Fibroblast of lung (primary cell): Measurements from ENCODE around the gene CRTAP. TPM values are rescaled to one million over a fixed set of nuclear protein-coding genes. Genes with fewer than 3 reads are reported as not detected.

Experiments used
- DNase-seq, 2 donors: peaks; one replicate each; pipeline versions ENCODE4 v3.0.0 to v3.0.0-alpha.2; 2010; ENCODE audit warnings: low read depth in 2 of 2
- H2AFZ ChIP-seq: 2 replicates; pipeline ENCODE4 v1.5.1; 2012; ENCODE audit warnings: low read length, control low read depth, inconsistent platforms
- H3K27ac ChIP-seq: 2 replicates; pipeline ENCODE4 v1.5.1; 2011; ENCODE audit warnings: low read length, control low read depth; ENCODE audit not compliant: insufficient read depth
- H3K27me3 ChIP-seq: 2 replicates; pipeline ENCODE4 v1.5.1; 2011; ENCODE audit warnings: mild to moderate bottlenecking, low read length; ENCODE audit not compliant: control insufficient read depth, insufficient read depth
- H3K36me3 ChIP-seq: 2 replicates; pipeline ENCODE4 v1.5.1; 2011; ENCODE audit warnings: low read length; ENCODE audit not compliant: control insufficient read depth, insufficient read depth
- H3K4me1 ChIP-seq: 2 replicates; pipeline ENCODE4 v1.5.1; 2011; ENCODE audit warnings: low read length; ENCODE audit not compliant: control insufficient read depth, insufficient read depth; ENCODE audit errors: extremely low read depth
- H3K4me2 ChIP-seq: 2 replicates; pipeline ENCODE4 v1.5.1; 2011; ENCODE audit warnings: low read length, control low read depth; ENCODE audit not compliant: insufficient read depth; ENCODE audit errors: extremely low read depth
- H3K4me3 ChIP-seq, 4 experiments: fragments of 200-600 bp in 1 of 4; sonication (generic) in 1 of 4; replicated peaks in 1 of 4; 2 replicates each; pipeline ENCODE4 v1.5.1; 2011 to 2016; ENCODE audit warnings: low read length in 4 of 4, low read depth in 3 of 4, mild to moderate bottlenecking in 3 of 4, control low read depth in 2 of 4, inconsistent platforms in 1 of 4, mixed read lengths in 1 of 4; ENCODE audit not compliant: insufficient read depth in 1 of 4; ENCODE audit errors: control extremely low read depth in 1 of 4
- H3K79me2 ChIP-seq: 2 replicates; pipeline ENCODE4 v1.5.1; 2012; ENCODE audit warnings: mild to moderate bottlenecking, low read length, inconsistent platforms; ENCODE audit not compliant: control insufficient read depth, insufficient read depth
- H3K9ac ChIP-seq: 2 replicates; pipeline ENCODE4 v1.5.1; 2011; ENCODE audit warnings: mild to moderate bottlenecking, low read length, control low read depth; ENCODE audit not compliant: insufficient read depth
- H3K9me3 ChIP-seq: 2 replicates; pipeline ENCODE4 v1.5.1; 2012; ENCODE audit warnings: low read depth, low read length; ENCODE audit not compliant: control insufficient read depth, insufficient read depth
- H4K20me1 ChIP-seq: 2 replicates; pipeline ENCODE4 v1.5.1; 2011; ENCODE audit warnings: low read length; ENCODE audit not compliant: control insufficient read depth, insufficient read depth; ENCODE audit errors: extremely low read depth
- EZH2 ChIP-seq: IDR thresholded peaks from 2 replicates; pipeline ENCODE4 v1.5.1; 2012; ENCODE audit warnings: low read length, control low read depth, mild to moderate bottlenecking; ENCODE audit errors: missing control alignments
- polyA plus RNA-seq, 2 donors: library from polyadenylated mRNA; depleted of rRNA in 1 of 2; stranded (reverse) in 1 of 2; unstranded in 1 of 2; fragments of >200 nt; gene quantifications; 2 replicates each; pipeline ENCODE4 v1.2.1, GENCODE V29; 2011 to 2012; ENCODE audit warnings: missing spikeins in 1 of 2
- total RNA-seq: library from RNA; depleted of rRNA; stranded (reverse); fragments of >200 nt; gene quantifications from 2 replicates; pipeline ENCODE4 v1.2.1, GENCODE V29; 2014
- TF ChIP-seq, protein P1 (sequence below), 2 donors: IDR thresholded peaks in 1 of 2; conservative IDR thresholded peaks in 1 of 2; 1 replicate in 1 of 2; 2 replicates in 1 of 2; pipeline ENCODE4 v1.5.1; 2011 to 2012; ENCODE audit warnings: low read length in 2 of 2, control low read depth in 1 of 2, inconsistent platforms in 1 of 2, low read depth in 1 of 2, mild to moderate bottlenecking in 1 of 2

Gene CRTAP
- total and polyA plus RNA-seq, 2 donors (not counting 1 experiment from before 2014, with no cell fraction given), result 318 to 332 TPM

DNA sequence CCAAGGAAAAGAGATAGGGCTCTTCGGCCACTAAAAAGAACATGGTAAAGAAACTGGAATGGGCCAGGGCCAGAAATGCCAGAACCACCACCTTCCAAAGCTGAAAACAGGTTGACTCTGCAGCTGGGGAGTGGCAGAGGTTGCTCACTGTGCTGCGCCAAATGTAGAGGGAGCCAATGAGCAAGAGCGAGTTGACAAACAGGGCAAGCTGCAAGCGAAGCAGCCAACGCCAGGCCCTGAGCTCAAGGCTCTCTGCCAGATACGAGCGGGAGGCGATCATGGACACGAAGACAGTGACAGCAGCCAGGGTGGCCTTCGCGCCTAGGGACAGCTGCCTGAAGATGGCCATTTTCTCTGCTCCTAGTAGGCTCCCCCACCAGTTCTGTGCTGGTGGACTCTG is 20.0 kb upstream of the CRTAP start:
- Histone ChIP-seq H3K9me3 (no peaks in the 10 kb centered on the region), H2AFZ (no peak overlapping the region), H3K4me2 (no peak overlapping the region), H3K79me2 (peaks cover 55% of the 10 kb centered on the region), H3K9ac (no peak overlapping the region), H3K36me3 (peaks cover 5% of the 10 kb centered on the region), H3K27ac (no peak overlapping the region), H3K4me1 (peaks cover 2% of the 10 kb centered on the region), H4K20me1 (peaks cover 6% of the 10 kb centered on the region), H3K4me3 (no peak overlapping the region), H3K27me3 (no peaks in the 10 kb centered on the region)
- no peak for DNase-seq
- TF ChIP-seq EZH2, result no peak

DNA sequence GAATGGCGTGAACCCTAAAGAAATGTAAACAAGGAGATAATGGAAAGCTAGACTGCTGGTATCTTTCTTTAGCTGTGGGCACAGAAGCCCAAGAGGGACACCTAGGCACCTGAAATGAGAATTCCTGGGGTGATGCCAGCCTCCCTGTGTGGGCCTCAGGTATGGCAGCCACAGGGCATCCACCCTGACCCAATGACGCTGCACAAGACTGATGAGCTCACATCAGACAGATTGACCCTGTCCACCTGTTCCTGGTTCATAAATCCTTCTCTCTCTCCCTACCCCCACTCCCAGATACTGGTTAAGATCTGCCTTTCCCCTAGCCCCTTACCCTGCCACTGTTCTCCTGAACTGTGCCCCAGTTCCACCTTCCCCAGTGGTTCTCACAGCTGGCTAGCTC is 18.4 kb upstream of the CRTAP start:
- H3K79me2 ChIP-seq, result peaks cover 46% of the 10 kb centered on the region
- H3K9ac ChIP-seq, result no peak overlapping the region
- no peaks in the 10 kb centered on the region for H3K27me3 ChIP-seq
- TF ChIP-seq, protein P1, sequence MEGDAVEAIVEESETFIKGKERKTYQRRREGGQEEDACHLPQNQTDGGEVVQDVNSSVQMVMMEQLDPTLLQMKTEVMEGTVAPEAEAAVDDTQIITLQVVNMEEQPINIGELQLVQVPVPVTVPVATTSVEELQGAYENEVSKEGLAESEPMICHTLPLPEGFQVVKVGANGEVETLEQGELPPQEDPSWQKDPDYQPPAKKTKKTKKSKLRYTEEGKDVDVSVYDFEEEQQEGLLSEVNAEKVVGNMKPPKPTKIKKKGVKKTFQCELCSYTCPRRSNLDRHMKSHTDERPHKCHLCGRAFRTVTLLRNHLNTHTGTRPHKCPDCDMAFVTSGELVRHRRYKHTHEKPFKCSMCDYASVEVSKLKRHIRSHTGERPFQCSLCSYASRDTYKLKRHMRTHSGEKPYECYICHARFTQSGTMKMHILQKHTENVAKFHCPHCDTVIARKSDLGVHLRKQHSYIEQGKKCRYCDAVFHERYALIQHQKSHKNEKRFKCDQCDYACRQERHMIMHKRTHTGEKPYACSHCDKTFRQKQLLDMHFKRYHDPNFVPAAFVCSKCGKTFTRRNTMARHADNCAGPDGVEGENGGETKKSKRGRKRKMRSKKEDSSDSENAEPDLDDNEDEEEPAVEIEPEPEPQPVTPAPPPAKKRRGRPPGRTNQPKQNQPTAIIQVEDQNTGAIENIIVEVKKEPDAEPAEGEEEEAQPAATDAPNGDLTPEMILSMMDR (conservative IDR thresholded peaks at IDR 0.05 in 1 of 2, IDR thresholded peaks at IDR 0.05 in 1 of 2; ENCODE audit: low read depth in 1 of 2, low read length in 2 of 2), result no peak
- no peak for TF ChIP-seq EZH2
- peaks cover 5% of the 10 kb centered on the region for H3K36me3 ChIP-seq
- peak overlapping the region; percentile 73 to 94 (median 85) for H3K4me3 ChIP-seq
- H3K27ac ChIP-seq, result no peak overlapping the region
- H3K9me3 ChIP-seq, result no peaks in the 10 kb centered on the region
- no peak for DNase-seq
- H3K4me1 ChIP-seq, result peaks cover 2% of the 10 kb centered on the region
- no peak overlapping the region for H2AFZ ChIP-seq
- peak overlapping the region; percentile 98 for H3K4me2 ChIP-seq
- no peaks in the 10 kb centered on the region for H4K20me1 ChIP-seq

DNA sequence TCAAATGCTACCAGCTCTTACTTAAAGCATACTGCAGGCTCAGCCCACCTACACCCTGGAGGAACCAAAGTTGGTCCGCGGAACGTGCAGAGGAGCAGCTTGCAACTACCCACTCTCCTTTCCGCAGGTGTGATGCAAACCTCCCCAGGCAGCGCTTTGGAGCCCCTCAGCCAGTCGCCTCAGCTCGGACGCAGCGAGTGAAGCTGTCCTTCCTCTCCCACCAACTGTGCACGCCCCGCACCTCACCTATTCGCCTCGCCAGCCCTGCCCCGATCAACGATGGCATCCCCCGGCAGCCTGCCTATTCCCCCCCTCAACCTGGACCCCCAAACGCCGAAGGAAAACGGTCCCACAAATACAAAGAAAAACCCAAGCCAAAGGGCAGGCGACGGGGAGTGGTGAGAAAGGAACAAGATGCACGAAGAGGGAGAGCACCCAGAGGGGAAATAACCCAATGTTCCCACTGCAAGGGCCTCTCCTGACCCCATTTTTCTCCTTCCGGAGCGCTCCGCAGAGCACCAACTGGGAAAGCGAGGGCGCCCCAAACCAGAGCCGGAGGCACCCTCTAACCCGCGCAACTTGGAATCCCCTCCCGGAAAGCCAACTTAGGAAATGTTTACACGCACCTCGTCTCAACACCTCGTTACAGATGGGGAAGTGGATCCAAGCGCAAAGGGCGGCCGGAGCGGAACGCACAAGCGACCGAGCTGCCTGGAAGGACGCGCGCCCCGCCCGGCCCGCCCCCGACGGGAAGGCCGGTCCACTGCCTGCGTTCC is 17.5 kb upstream of the CRTAP start:
- Histone ChIP-seq H3K27ac (peak overlapping the region; percentile 94), H3K9ac (peak overlapping the region; percentile 95), H2AFZ (peak overlapping the region; percentile 89), H3K27me3 (no peaks in the 10 kb centered on the region), H3K36me3 (peaks cover 5% of the 10 kb centered on the region), H3K9me3 (no peaks in the 10 kb centered on the region), H3K4me3 (peak overlapping the region; percentile 73 to 94 (median 85)), H3K79me2 (peaks cover 42% of the 10 kb centered on the region), H4K20me1 (no peaks in the 10 kb centered on the region), H3K4me2 (peak overlapping the region; percentile 98), H3K4me1 (peaks cover 2% of the 10 kb centered on the region)
- peak; percentile 42 to 48 for DNase-seq
- TF ChIP-seq, protein P1 (conservative IDR thresholded peaks at IDR 0.05 in 1 of 2, IDR thresholded peaks at IDR 0.05 in 1 of 2; ENCODE audit: low read depth in 1 of 2, low read length in 2 of 2), result no peak
- TF ChIP-seq EZH2, result no peak
